Measurements from ENCODE around the gene DPP7.
A peak's percentile ranks its signal among the peaks of the same experiment; 100 is the strongest.
"Not testable (repeated sequence)": the region's sequence is repeated elsewhere in the genome, so short reads cannot be mapped to it uniquely, and the experiment has no call there.

The DPP7 gene

DNA sequence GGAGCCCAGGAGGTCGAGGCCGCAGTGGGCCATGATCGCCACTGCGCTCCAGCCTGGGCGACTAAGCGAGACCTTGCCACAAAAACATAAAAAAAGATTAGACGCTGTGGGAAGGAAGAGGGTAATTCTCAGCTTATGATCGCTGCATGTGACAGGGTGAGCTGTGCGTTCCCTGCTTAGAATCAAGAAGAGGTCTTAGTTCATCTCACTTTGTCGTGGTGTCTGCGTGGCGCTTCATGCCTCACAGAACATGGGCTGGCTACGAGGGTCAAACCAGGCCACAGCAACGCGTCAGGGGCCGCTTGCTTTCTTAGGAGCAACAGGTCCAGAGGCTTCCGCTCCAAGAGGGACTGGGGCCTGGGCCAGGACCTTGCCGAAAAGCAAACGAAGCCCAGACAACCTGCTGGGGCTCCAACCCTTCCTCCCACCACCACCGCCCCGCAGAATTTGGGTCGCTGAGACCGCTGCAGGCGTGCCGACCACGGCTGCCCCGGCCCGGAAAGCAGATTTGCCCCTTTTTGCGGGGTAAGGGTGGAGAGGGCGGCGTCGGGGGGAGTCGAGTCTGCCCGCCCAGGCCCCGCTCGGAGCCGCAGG is 14.4 kb upstream of the DPP7 start:
- no peak for DNase-seq

DNA sequence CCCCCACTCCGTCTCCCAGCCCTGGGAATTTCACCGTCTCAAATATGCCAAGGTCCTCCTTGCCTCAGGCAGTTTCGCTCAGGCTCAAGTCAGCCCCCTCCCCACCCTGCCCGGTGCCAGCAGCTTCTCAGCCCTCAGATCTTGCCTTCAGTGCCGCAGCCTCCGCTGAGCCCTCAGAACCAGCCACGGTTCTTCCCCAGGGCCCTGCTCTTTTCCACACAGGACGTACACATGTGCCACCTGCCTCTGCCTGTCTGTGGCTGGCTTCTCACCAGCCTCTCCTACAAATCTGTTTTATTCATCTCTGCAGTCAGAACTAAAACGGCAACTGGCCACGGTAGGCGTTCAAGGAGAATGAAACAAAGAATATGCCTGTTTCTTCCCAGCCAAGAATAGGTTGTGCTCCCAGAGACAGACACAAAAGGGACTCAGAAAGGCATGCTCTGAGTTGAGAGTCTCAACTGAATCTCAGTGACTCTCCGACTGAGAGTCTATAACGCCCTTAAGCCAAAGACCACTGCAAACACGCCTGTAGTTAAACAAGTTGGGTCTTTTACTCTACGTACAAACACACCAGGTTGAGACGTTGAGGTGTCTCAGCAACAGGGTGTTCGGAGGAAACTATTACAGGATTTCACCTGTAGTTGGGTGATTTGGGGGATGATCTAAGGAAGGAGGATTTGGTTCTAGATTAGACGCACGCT is 13.8 kb upstream of the DPP7 start:
- DNase-seq, result no peak

DNA sequence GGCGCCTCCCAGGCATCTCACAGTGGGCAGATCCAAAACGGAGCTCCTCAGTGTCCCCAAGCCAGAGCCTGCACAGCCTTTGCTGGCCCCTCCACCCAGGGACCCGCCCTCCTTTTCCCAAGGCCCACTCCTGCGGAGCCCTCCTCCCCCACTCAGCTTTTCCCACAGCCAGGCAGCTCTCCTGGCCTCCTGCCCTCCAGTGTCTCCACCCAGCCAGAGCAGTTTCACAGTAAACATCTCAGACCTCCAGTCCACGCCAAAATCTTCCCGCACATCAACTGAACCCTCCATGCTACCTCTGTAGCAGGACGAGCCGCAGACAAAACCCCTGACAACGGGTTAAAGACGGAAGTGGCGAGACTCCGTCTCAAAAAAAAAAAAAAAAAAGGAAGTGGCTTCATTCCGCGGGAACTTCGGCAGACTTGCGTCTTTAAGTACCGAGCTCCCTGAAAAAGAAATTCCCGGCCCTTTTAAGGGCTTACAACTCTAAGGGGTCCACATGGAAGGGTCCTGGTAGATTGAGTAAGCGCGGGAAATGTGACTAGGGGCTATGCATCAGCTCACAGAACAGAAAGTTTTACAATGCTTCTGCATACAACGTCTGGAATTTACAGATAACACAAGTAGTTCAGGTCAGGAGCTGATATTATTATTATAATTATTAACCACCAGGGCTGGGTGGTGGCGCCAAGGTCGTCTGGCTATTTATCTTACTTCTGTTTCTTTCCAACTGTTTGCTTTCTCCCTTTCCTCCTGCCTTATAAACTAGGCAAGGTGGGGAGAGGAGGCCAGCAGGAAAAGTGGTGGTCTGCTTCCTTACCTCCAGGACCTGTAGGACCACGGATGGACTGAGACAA is 13.0 kb upstream of the DPP7 start:
- peak; percentile 75 to 81 (median 81) for DNase-seq

DNA sequence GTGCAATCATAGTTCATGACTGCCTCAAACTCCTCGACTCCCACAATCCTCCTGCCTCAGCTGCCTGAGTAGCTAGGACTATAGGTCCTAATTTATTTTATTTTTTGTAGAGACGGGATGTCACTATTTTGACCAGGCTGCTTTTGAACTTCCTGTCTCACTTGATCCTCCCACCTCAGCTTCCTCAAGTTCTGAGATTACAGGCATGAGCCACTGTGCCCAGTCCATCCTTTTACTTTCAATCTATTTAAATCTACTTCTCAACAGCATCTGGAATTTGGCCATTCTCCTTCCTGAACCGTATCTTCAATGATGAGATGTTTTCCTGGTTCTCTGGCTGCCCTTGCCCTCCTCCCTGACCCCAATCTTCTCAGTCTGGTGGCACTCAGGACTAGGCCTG is 12.3 kb upstream of the DPP7 start:
- DNase-seq, result peak in 2 of 3 donors; percentile 35 to 37

DNA sequence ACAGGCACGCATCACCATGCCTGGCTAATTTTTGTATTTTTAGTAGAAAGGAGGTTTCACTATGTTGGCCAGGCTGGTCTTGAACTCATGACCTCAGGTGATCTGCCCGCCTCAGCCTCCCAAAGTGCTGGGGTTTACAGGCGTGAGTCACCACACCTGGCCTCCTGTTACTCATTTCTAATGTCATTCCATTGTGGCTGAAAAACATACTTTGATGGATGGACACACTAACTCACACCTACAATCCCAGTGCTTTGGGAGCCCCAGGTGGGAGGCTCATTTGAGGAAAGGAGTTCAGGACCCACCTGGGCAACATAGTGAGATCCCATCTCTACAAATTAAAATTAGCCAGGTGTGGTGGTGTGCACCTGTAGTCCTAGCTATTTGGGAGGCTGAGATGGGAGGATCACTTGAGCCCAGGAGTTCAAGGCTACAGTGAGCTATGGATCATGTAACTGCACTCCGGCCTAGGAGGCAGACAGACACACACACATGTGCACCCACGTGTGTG is 9.5 kb upstream of the DPP7 start:
- DNase-seq, result not testable (repeated sequence)

DNA sequence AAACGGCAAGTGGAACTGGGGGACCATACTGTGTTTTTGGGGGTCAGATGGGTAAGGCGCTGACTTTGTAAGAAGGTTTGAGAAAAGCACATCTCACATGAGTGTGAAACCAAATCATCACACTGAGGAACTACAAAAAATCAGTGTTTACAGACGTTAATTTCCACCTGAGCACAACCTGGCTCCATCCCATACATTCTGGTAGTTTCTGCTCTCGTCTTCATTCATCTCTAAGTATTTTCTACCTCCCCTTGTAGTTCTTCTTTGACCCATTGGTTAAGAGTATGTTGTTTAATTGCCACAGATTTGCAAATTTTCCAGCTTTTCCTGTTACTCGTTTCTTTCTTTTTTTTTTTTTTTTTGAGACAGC is 8.9 kb upstream of the DPP7 start:
- DNase-seq, result no peak

DNA sequence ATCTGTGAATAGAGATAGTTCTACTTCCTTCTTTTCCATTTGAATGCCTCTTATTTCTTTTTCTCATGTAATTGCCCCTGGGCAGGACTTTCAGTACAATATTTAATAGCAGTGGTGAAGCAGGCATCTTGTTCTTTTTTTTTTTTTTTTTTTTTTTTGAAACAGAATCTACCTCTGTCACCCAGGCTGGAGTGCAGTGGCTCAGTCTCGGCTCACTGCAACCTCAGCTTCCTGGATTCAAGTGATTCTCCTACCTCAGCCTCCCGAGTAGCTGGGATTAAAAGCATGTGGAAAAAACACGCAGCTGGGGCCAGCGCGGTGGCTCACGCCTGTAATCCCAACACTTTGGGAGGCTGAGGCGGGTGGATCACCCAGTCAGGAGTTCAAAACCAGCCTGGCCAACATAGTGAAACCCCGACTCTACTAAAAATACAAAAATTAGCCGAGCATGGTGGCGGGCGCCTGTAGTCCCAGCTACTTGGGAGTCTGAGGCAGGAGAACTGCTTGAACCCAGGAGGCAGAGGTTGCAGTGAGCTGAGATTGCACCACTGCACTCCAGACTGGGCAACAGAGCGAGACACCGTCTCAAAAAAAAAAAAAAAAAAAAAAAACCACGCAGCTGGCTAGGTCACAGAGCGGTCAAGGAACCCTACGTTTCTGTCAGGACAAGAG is 8.4 kb upstream of the DPP7 start:
- DNase-seq, result not testable (repeated sequence)

DNA sequence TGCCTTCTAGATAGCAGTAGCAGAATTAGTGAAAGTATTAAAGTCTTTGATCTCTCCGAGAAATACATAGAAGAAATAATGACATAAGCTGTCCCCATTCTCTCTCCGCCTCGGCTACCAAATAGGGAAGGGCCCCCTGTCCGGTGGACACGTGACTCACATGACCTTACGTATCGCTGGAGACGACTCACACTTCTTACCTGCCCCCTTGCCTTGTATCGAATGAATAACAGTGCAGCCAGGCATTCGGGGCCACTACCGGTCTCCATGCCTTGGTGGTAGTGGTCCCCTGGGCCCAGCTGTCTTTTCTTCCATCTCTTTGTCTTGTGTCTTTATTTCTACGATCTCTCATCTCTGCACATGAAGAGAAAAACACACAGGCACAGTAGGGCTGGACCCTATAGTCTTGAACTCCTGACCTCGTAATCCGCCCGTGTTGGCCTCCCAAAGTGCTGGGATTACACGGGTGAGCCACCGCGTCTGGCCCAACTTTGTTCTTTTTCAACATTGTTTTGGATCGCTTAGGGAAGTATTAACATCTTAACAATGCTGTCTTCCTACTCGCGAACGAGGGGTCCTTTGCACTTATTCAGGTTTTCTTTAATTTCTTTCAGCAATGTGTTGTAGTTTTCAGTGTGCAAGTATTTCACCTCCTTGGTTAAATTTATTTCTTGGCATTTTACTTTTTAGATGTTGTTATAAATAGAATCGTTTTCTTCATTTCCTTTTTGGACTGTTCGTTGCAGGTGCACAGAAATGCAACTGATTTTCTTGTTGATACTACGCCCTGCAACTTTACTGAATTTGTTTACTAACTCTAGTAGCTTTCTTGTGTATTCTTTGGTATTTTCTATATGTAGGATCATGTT is 7.6 kb upstream of the DPP7 start:
- not testable (repeated sequence) for DNase-seq

DNA sequence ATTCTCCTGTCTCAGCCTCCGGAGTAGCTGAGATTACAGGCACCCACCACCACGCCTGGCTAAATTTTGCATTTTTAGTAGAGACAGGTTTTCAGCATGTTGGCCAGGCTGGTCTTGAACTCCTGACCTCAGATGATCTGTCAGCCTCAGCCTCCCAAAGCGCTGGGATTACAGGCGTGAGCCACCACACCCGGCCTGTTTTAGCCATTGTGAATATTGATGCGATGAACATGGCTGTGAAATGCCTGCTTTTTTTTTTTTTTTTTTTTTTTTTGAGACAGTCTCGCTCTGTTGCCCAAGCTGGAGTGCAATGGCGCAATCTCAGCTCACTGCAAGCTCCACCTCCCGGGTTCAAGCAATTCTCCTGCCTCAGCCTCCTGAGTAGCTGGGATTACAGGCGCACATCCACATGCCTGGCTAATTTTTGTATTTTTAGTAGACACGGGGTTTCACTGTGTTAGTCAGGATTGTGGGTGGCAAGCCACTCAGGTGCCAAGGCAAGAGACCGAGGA is 3.6 kb upstream of the DPP7 start:
- DNase-seq, result not testable (repeated sequence)

DNA sequence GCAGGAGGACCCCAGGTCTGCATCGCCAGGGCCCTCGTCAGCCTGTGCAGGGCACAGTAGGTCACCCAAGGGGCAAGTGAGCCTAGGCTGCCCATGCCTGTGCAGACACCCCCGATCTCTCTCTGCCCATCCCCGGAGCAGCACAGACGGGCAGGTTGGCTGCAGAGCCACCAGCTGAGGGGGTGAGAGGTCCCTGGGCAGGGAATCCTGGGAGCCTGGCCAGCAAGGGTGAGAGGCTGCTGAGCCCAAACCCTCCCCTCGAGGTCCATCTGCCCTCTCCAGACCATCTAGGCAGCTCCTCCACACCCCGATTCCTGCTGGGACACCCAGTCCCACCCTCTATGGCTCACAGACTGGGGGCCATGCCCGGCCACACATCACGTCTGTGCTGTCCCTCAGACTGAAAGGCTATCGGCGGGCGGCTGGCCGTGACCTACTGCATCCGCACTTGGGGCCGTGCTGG is 2.8 kb upstream of the DPP7 start:
- no peak for DNase-seq

DNA sequence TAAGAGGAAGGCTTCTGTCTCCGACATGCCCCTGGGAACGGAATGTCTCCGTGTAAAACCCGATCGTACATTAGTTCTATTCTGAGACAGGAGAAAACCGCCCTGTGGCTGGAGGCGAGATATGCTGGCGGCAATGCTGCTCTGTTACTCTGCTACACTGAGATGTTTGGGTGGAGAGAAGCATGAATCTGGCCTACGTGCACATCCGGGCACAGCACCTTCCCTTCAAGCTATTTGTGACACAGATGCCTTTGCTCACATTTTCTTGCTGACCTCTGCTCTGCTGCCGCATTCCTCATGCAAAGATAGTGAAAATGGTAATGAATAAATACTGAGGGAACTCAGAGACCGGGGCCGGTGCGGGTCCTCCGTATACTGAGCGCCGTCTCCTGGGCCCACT is 2.2 kb upstream of the DPP7 start:
- no peak for DNase-seq

DNA sequence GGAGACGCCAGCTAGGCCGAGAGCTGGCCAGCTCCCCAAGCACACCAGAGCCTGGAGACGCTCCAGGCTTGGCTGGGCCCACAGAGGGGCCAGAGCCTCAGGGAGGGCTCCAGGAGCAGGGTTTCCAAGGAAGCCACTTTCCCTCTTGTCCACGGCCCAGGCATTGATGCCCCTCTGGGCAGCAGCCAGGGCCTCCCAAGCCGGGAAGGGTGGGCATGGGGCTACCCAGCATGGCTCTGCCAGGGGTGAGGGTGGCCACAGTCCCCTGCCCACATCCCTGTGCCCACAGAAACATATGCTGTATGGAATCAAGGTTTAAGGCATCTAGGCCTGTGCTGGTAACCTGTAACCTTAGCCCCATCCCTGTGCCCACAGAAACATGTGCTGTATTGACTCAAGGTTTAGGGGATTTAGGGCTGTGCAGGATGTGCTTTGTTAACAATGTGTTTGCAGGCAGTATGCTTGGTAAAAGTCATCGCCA is 1.5 kb upstream of the DPP7 start:
- DNase-seq, result no peak

DNA sequence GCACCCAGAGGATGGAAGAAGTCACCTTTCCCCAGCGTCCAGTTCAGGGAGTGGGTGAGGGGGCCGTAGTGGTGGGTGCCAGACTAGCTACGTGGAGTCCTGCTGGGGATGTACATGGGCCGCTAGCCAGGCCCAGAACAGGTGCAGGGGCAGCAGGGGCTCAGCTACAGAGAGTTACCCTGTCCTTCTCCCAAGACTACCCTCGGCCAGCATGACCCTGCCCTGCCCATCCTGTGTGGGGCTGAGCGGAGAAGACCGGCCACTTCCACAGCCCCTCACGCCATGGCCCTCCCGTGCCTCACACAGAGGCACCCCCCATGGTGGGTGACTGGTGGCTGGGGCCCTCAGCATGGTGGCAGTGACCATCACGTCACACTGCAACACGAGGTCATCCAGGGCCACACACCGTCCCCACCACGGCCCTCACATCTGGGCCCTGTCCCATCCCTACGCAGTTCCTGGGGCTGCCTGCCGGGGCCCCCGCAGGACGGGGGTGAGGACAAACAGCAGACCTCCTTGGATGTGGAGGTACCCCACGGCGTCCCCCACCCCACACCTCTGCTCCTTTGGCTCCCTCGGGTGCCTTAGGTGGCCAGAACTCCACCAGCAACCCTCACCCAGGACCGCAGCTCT is 977 bp upstream of the DPP7 start:
- no peak for DNase-seq

DNA sequence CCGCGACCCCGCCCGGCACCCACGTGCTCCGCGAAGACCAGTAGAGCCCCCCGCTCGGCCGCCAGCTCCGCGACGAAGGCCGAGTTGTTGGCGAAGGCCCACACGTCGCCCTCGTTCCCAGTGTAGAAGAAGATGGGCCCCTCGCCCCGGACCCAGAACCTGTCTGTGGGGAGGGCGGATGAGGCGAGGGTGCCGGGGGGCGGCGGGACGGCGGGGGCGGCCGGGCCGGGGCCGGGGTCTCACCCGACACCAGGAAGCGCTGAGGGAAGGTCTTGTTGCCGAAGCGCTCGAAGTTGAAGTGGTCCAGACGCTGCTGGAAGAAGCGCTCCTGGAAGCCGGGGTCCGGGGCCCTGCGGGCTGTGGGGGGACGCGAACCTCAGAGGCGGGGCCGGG is 317 bp downstream of the DPP7 start:
- DNase-seq, result peak in 1 of 3 donors; percentile 30

DNA sequence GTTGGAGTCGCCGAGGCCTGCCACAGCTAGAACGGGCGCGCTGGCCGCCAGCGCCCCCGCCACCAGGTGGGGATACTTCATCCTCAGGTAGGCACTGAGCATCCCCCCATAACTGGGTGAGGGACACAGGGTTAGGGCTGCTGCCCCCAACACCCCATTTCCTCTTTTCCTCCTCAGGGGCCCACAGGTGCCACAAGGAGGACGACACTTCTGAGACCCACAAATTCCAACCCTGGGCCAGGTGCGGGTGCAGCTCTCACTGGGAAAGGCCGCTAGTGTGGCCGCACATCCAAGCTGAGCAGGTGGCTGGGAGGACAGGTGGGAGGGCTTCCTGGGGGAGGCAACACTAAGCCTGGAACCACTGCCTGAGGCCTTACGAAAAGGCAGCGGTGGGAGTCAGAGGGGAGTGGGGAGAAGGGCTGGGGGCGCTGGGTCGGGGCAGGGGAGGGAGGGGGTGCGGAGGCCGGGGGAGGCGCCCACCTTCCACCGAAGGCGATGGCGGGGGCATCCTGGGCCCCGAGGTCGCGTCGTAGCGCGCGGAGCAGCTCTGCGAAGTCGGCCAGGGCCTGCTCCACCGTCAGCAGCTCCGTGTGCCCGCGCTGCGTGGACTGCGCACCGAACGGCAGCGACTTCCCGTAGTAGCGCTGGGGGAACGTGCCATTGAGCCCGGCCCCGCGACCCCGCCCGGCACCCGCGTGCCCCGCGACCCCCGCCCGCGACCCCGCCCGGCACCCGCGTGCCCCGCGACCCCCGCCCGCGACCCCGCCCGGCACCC is 961 bp downstream of the DPP7 start:
- peak; percentile 32 to 64 (median 57) for DNase-seq

DNA sequence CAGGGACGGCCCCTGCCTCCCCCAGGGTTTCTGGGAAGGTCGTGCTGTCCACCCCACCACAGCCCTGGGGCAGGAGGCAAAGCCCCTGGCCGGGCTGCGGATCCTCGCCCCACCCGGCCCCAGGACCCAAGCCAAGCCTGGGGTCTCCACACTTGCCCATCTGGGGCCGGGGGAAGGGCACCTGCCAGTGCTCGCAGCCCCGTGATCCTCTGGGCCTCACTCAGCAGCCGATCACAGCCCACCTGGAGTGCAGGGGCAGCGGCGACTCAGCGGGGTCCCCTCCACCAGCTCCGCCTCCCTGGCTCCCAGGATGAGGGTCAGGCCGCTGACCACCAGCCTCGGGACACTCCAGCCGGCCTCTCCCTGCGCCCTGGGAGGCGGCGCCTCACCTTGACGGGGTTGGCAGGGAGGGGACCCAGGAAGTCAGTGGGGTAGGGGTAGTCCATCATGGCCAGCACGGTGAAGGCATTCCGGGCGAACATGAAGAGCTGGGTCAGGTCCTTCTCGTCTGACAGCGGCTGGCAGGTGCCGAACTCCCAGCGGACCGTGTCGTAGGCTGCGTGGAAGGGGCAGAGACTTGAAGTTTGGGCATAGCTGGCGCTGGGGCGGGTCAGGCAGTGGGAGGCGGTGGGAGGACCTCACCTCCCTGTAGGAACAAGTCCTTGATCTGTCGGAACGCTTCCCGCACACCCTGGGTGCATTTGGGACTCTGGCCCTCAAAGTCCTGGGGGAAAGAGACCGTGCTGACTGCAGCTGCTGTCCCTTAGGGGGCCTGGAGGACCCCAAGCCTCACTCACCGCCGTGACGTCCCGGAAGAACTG is 1.8 kb downstream of the DPP7 start:
- no peak for DNase-seq

DNA sequence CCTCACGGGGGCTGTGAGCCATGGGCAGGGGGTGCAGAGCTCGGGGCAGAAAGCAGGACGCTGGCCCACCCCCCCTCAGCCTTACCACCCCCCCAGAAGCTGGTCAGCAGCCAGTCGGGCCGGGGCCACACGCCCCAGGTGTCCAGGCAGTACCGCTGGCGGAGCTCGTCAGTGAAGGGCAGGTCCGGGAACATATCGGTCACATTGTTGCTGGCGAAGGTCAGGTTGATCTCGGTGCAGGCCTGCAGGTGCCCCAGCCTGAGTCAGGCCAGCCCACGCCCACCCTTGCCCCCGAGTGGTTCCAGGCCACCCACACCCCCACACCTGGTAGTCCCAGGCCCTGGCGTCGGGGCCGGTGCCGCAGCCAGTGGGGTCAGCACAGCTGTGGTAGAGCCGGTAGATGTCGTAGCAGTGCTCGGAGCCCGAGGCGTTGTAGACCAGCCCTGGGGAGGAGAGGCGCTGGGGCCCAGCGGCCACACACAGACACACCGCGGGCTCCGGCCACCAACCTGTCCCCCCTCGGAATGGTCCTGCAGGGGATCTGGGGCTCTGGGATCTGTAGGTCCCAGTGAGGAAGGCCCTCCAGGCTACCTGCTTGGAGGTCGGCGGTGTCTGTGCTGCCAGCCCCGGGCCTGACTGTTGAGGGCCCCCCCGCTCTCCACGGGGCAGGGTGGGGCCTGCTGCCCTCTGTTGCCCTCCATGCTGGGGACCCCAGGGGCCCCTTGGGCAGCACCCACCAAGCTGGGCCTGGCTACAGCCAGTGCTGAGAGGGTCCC is 2.6 kb downstream of the DPP7 start:
- DNase-seq, result no peak
